HCT116 (cell line): Measurements from ENCODE around the gene PTGR3. TPM values are rescaled to one million over a fixed set of nuclear protein-coding genes. Genes with fewer than 3 reads are reported as not detected.

Source experiments
- ATAC-seq: fragments of 200-7000 bp; cut with Tn5 transposase; 2 replicates; pipeline ENCODE4 v1.9.1; 2020; ENCODE audit warnings: mild to moderate bottlenecking, moderate library complexity
- BruUV-seq: library from RNA; stranded (reverse); fragments of 400-500 nt; replicated peaks from 2 replicates; lab custom pipeline; 2021; lab: Mats Ljungman, UMichigan
- CTCF ChIA-PET: fragments of 300-600 bp; sonication (Branson Sonifier 250); formaldehyde crosslinking; loops from one replicate; lab custom pipeline; 2021; ENCODE audit warnings: antibody characterized with exemption; lab: Charles Lee
- POLR2A ChIA-PET: fragments of 300-600, 350-600 bp; sonication (Branson Sonifier 250); formaldehyde crosslinking; loops from one replicate; lab custom pipeline; 2021; ENCODE audit warnings: antibody characterized with exemption; lab: Charles Lee
- RAD21 ChIA-PET, 2 experiments: fragments of 300-600 bp; sonication (Branson Sonifier 250); formaldehyde crosslinking; loops; one replicate each; lab custom pipeline; 2023; ENCODE audit warnings: low total read pairs in 2 of 2; ENCODE audit not compliant: uncharacterized antibody in 2 of 2, unreplicated experiment in 2 of 2, low non-redundant PET in 1 of 2; lab: Charles Lee
- DNase-seq: peaks from one replicate; pipeline ENCODE4 v3.0.0-alpha.2; 2010; ENCODE audit warnings: low read depth, low spot score
- H2AFZ ChIP-seq: fragments of 200-600 bp; shearing (Covaris generic), sonication (generic); 2 replicates; pipeline ENCODE4 v1.6.1; 2017; ENCODE audit warnings: low read depth, mixed run types, mixed read lengths, antibody characterized with exemption, low read length; ENCODE audit not compliant: poor library complexity, severe bottlenecking
- H3K27ac ChIP-seq: 2 replicates; pipeline ENCODE4 v1.5.1; 2012; ENCODE audit warnings: low read depth, low read length
- H3K27me3 ChIP-seq: fragments of 200-600 bp; sonication (generic); 2 replicates; pipeline ENCODE4 v1.6.1; 2016; ENCODE audit warnings: mixed run types, low read length, mixed read lengths; ENCODE audit not compliant: insufficient read depth
- H3K36me3 ChIP-seq, 2 experiments: fragments of 200-500 bp in 1 of 2; fragments of 200-600 bp in 1 of 2; sonication (Bioruptor generic) in 1 of 2; sonication (generic) in 1 of 2; 2 replicates each; pipeline versions ENCODE4 v1.5.1 to v1.6.1; 2014 to 2016; ENCODE audit warnings: low read length in 2 of 2, inconsistent platforms in 1 of 2, mixed read lengths in 1 of 2, mixed run types in 1 of 2; ENCODE audit not compliant: insufficient read depth in 2 of 2, control insufficient read depth in 1 of 2
- H3K4me1 ChIP-seq, 2 experiments: fragments of 200-600 bp in 1 of 2; sonication (generic) in 1 of 2; 2 replicates each; pipeline versions ENCODE4 v1.5.1 to v1.6.1; 2012 to 2017; ENCODE audit warnings: low read length in 2 of 2, inconsistent platforms in 1 of 2, mild to moderate bottlenecking in 1 of 2, mixed read lengths in 1 of 2, mixed run types in 1 of 2, moderate library complexity in 1 of 2; ENCODE audit not compliant: insufficient read depth in 2 of 2, control insufficient read depth in 1 of 2
- H3K4me2 ChIP-seq: fragments of 200-600 bp; sonication (generic); 2 replicates; pipeline ENCODE4 v1.6.1; 2017; ENCODE audit warnings: mixed run types, low read length, mixed read lengths
- H3K4me3 ChIP-seq, 2 experiments: fragments of 200-600 bp in 1 of 2; sonication (generic) in 1 of 2; replicated peaks in 1 of 2; 2 replicates each; pipeline ENCODE4 v1.5.1; 2011 to 2016; ENCODE audit warnings: low read length in 2 of 2, control low read depth in 1 of 2, low read depth in 1 of 2, mild to moderate bottlenecking in 1 of 2, mixed read lengths in 1 of 2, mixed run types in 1 of 2
- H3K79me2 ChIP-seq: fragments of 200-600 bp; sonication (generic); 2 replicates; pipeline ENCODE4 v1.6.1; 2017; ENCODE audit warnings: mild to moderate bottlenecking, mixed run types, low read length, moderate library complexity, mixed read lengths; ENCODE audit not compliant: insufficient read depth
- H3K9ac ChIP-seq: fragments of 200-600 bp; sonication (generic); 2 replicates; pipeline ENCODE4 v1.6.1; 2016; ENCODE audit warnings: low read length, mixed read lengths
- H3K9me2 ChIP-seq: fragments of 200-600 bp; sonication (generic), shearing (Covaris generic); 2 replicates; pipeline ENCODE4 v1.6.1; 2017; ENCODE audit warnings: mixed run types, mild to moderate bottlenecking, moderate library complexity; ENCODE audit not compliant: insufficient read depth
- H3K9me3 ChIP-seq, 2 experiments: fragments of 200-500 bp in 1 of 2; fragments of 200-600 bp in 1 of 2; sonication (Bioruptor generic) in 1 of 2; sonication (generic) in 1 of 2; 2 replicates each; pipeline ENCODE4 v1.6.1; 2014 to 2017; ENCODE audit warnings: low read length in 2 of 2, mixed read lengths in 2 of 2, inconsistent platforms in 1 of 2, low read depth in 1 of 2, mild to moderate bottlenecking in 1 of 2, mixed run types in 1 of 2, moderate library complexity in 1 of 2; ENCODE audit not compliant: control insufficient read depth in 1 of 2, insufficient read depth in 1 of 2
- H4K20me1 ChIP-seq: fragments of 200-600 bp; sonication (generic), shearing (Covaris generic); 2 replicates; pipeline ENCODE4 v1.6.1; 2017; ENCODE audit warnings: mixed run types, mild to moderate bottlenecking, moderate library complexity; ENCODE audit not compliant: insufficient read depth
- CEBPB ChIP-seq: IDR thresholded peaks from 2 replicates; pipeline ENCODE4 v1.6.1; 2012; ENCODE audit warnings: low read depth
- EGR1 ChIP-seq: IDR thresholded peaks from 2 replicates; pipeline ENCODE4 v1.6.1; 2012; ENCODE audit warnings: low read depth
- RAD21 ChIP-seq: IDR thresholded peaks from 2 replicates; pipeline ENCODE4 v1.6.1; 2012; ENCODE audit warnings: low read depth, mild to moderate bottlenecking
- TCF7L2 ChIP-seq: IDR thresholded peaks from 2 replicates; pipeline ENCODE4 v1.7.0; 2011; ENCODE audit warnings: borderline replicate concordance, inconsistent platforms; ENCODE audit not compliant: insufficient read depth, insufficient read length; ENCODE audit errors: extremely low read depth
- YY1 ChIP-seq: IDR thresholded peaks from 2 replicates; pipeline ENCODE4 v1.6.1; 2011; ENCODE audit warnings: low read length, low read depth, moderate library complexity, mild to moderate bottlenecking; ENCODE audit not compliant: insufficient replicate concordance; ENCODE audit errors: extremely low read depth
- intact Hi-C: fragments of 100-400 bp; cut with micrococcal nuclease; formaldehyde crosslinking; loops from 2 replicates; pipeline ENCODE4 v1.10.0; 2022
- total RNA-seq: library from RNA; stranded (reverse); gene quantifications from one replicate; pipeline ENCODE4 v1.2.1, GENCODE V29; 2021; ENCODE audit not compliant: unreplicated experiment
- TF ChIP-seq, protein P1 (sequence below): IDR thresholded peaks from 2 replicates; pipeline ENCODE4 v1.6.1; 2012
- TF ChIP-seq, protein P2 (sequence below), 3 experiments: fragments of 200-600 bp in 1 of 3; sonication (generic) in 1 of 3; IDR thresholded peaks in 2 of 3; conservative IDR thresholded peaks in 1 of 3; 2 replicates each; pipeline ENCODE4 v1.5.1; 2012 to 2017; ENCODE audit warnings: low read depth in 2 of 3, low read length in 2 of 3, antibody characterized with exemption in 1 of 3, borderline replicate concordance in 1 of 3, control low read depth in 1 of 3, mild to moderate bottlenecking in 1 of 3, mixed read lengths in 1 of 3, mixed run types in 1 of 3, moderate library complexity in 1 of 3; ENCODE audit not compliant: insufficient read depth in 1 of 3

PTGR3 gene
- total RNA-seq, 1 experiment from 2014 or later = 25.3 TPM

DNA sequence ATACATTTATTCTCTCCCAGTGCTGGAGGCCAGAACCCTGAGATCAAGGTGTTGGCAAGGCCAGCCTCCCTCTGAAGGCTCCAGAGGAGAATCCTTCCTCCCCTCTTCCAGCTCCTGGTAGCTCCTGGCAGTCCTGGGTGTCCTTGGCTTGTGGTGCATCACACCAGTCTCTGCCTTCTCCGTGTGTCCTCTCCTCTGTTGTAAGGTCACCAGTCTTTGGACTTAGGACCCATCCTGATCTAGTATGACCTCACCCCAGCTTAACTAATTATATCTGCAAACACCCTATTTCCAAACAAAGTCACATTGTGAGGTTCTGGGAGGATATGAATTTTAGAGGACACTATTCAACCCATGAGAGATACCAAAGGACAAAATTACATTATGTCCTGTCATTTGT lies 32.8 kb upstream of the PTGR3 start (continued):
- TF ChIP-seq YY1 (no peak), RAD21 (no peak), TCF7L2 (no peak), EGR1 (no peak)
- TF ChIP-seq, protein P1, sequence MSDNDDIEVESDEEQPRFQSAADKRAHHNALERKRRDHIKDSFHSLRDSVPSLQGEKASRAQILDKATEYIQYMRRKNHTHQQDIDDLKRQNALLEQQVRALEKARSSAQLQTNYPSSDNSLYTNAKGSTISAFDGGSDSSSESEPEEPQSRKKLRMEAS = no peak

DNA sequence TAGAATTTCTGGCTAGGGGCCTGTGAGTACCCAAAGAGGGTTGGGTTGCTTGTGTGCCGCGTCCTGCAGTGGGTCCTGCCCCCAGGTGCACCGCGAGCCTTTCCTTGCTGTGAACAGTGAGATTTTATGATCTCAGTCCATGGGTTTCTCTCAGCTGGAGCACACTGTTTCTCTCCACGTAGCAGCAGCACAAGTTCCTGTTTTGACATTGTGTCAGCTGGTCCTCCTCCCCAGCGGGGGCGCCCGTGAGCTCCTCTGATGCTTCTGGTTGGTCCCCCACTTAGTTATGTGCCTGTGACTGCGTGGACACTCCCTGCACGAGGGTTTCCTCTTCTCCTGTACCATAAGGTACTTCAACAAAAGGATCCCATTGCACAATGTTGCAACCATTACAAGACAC lies 31.5 kb upstream of the PTGR3 start:
- intact Hi-C loops = no loop called here
- no peak for DNase-seq
- Histone ChIP-seq H3K4me3 (no peak overlapping the region), H3K36me3 (no peaks in the 10 kb centered on the region), H2AFZ (no peak overlapping the region)
- TF ChIP-seq, protein P2, sequence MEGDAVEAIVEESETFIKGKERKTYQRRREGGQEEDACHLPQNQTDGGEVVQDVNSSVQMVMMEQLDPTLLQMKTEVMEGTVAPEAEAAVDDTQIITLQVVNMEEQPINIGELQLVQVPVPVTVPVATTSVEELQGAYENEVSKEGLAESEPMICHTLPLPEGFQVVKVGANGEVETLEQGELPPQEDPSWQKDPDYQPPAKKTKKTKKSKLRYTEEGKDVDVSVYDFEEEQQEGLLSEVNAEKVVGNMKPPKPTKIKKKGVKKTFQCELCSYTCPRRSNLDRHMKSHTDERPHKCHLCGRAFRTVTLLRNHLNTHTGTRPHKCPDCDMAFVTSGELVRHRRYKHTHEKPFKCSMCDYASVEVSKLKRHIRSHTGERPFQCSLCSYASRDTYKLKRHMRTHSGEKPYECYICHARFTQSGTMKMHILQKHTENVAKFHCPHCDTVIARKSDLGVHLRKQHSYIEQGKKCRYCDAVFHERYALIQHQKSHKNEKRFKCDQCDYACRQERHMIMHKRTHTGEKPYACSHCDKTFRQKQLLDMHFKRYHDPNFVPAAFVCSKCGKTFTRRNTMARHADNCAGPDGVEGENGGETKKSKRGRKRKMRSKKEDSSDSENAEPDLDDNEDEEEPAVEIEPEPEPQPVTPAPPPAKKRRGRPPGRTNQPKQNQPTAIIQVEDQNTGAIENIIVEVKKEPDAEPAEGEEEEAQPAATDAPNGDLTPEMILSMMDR (IDR thresholded peaks at IDR 0.05 in 2 of 3, conservative IDR thresholded peaks at IDR 0.05 in 1 of 3; ENCODE audit: borderline replicate concordance in 1 of 3, insufficient read depth in 1 of 3, low read depth in 2 of 3, low read length in 2 of 3) = 0 out of 6 replicates have a peak, but pooled peaks of 1 of the 3 experiments have one; percentile 2
- no peak for TF ChIP-seq CEBPB
- TF ChIP-seq, all 23 proteins: peak for 1
- Histone ChIP-seq H4K20me1 (no peaks in the 10 kb centered on the region), H3K9ac (no peak overlapping the region), H3K9me2 (no peaks in the 10 kb centered on the region), H3K4me1 (no peaks in the 10 kb centered on the region), H3K79me2 (no peaks in the 10 kb centered on the region), H3K27me3 (no peaks in the 10 kb centered on the region), H3K4me2 (no peak overlapping the region), H3K9me3 (no peaks in the 10 kb centered on the region), H3K27ac (no peak overlapping the region)
- ChIA-PET RAD21 (no interaction called here), POLR2A (no interaction called here), CTCF (no interaction called here)
- ATAC-seq = no peak
- no TSS peak for BruUV-seq
